NCI-H446 (cell line): ENCODE measurements around the gene DRAXIN.

Experiments used
- DNase-seq, 2 experiments: peaks; one replicate each; lab custom pipeline; 2025; lab: John Stamatoyannopoulos, UW

DRAXIN gene

DNA sequence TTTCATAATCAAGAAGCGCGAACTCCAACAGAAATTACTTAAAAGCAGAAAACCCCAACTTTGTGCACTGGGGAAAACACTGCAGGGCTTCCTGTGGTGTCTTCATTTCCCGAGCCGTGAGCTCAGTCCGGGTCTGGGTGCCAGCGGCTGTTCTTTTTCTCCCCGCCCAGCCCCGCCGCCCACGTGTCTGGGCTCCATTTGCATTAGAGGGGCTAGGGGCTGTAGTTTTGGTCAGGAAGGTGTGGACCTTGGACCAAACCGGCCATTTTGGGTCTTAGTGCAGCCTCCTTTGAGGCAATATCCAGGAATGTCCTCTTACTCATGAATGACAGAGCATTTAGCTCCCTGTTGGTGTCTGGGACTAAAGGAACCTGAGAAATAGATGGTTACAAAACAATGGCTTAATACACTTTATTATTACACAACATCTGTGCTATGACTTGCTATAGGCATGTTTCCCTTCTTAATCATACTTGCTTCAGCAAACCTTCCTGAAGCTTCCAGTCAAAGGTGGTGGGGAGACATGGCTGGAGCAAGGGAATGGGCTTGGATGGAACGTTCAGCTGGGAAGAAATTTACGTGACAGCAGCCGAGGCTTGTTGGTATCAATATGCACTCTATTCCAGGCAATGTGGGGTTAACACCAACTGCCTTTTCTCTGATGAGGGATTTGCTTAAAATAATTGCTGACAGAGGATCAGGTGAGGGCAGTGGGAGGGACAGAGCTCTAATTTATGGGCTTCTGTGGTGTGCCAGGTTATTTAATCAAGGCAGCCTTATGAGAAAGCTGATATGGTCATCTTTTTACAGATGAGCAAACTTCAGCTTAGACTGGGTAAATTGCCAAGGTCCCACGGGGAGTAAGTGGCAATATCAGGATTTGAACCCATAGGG lies 45.5 kb downstream of the DRAXIN start:
- no peak for DNase-seq

DNA sequence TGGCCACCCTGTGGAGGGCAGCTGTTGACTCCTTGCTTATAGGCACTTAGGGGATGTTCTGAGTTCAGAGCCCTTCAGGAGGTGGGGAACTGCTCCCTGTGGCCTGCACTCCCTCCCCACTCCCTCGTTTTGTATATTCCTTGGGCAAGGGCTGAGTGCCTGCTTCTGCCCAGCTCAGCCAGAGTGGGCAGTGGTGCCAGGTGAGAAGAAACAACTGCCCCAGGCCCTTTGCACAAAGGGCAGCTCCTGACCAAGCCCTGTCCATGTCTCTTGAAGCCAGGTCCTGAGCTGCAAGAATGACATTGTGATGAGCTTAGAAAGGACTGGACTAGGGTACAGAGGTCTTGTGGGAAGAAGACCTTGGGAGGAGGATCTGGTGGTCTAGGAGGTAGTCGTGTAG lies 46.6 kb downstream of the DRAXIN start:
- DNase-seq, result no peak

DNA sequence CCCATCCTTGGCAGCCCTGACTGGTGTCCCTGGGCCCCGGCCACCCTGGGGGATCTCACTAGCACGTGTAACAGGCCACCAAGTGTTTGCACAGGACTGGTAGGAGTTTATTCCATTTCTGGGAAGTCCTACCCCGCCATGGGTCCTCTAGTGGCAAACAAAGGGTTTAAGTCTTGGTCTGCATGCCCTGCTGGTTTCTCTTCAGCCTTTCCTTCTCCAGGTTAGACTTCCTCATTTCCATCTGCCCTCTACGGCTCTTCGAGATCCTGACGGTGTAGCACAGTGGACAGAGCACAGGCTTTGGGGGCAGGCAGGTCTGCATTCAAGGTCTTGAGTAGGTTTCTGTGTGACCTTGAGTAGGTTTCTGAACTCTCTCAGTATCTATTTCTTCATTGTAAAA lies 47.3 kb downstream of the DRAXIN start:
- DNase-seq, result no peak

DNA sequence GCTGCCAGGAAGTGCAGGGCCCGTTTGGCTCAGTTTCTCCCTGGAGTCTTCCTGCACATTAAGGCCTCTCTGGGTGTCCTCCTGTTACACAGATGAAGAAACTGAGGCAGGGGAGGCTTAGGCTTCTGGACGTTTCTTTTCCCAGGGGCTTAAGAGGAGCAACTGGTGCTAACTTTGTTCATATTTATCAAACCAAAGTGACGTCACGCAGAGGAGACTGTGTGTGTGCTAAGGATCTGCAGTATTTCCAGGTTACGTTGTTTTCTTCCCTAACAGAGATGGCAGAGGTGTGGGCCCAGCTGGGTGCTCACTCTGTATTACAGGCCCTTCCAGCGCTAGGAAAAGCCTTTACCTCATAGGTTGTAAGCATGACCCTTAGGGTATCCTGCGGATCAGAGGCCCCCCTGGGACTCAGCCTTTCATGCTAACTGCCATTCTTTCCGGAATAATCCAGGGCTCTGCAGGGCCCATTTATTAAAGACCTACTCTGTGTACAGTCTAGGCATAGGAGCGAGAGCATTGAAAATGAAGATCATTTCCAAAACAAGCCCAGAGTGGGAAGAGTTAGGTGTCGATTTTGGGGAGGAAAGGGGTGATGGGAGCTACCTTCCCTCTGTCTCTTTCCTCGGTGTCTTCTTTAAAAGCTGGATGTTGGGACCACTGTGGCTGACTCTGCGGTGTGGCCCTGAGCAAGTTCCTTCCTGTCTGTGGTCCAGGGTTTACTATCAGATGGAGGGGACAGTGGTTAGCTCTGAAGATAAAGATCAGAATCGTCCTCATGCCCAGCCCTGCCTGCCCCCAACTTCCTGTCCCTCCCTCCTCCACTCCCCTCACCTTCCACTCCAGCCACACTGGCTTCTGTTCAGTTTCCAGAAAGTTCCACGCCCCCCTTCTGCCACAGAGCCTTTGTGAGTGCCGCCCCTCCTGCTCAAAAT lies 49.0 kb downstream of the DRAXIN start:
- no peak for DNase-seq

DNA sequence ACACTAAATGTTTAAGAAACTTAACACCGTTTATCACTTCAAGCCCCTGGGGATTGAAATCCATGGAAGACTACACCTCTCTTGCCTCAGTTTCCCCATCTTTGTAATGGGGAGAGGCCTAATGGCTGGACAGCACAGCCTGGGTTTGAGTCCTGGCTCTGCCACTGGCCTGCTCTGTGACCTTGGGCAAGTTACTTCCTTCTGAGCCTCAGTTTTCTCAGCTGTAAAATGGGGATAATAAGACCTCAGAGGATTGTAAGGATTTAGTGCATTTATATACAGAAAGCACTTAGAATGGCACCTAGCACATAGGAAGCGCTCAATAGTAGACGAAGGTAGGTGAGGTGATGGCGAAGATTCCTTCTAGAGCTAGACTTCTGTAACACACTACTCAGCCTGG lies 50.0 kb downstream of the DRAXIN start:
- DNase-seq, result no peak

DNA sequence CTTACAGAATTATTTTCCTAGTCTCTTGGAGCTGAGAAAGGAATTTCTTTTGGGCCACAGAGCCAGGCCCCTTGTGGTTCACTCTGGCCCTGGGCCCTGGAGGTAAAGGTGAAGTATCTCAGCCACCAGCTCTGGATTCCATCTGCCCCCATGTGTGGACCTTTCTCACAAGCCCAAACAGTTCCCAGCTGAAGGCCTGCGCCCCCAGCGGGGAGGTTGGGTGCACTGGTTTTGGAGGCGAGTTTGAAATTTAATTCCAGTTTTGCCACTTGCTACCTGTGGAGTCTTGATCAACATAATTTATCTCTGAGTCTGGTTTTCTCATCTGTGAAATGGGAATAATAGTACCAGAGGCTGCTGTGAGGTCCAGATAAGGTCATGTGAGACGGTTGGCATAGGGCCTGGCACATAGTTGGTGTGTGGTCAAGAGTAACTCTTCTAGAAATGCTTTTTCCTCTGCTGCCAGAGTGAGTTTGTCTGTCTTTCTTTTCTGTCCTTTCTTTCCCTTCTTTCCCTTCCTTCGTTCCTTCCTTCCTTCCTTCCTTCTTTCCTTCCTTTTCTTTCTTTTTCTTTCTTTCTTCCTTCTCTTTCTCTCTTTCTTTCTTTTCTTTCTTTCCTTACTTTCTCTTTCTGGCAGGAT lies 50.5 kb downstream of the DRAXIN start:
- DNase-seq, result no peak

DNA sequence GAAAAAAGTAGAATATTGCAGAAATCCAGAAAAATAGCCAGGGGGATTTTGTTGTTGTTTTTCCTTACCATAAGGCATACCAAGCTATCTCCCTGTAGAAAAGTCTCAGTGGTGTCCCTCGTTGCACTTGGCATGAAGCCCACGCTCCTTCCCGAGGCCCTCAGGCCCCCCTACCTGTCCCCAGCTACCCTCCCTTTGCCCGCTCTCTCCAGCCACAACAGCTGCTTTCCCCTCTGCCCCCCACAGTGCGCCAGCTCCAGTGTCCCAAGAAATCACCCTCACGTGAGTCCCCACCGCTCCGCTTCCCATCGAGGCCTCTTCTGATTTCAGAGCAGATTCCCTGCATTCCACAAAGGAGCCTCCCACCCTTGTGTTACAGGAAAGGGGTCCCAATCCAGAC lies 52.8 kb downstream of the DRAXIN start:
- DNase-seq, result no peak

DNA sequence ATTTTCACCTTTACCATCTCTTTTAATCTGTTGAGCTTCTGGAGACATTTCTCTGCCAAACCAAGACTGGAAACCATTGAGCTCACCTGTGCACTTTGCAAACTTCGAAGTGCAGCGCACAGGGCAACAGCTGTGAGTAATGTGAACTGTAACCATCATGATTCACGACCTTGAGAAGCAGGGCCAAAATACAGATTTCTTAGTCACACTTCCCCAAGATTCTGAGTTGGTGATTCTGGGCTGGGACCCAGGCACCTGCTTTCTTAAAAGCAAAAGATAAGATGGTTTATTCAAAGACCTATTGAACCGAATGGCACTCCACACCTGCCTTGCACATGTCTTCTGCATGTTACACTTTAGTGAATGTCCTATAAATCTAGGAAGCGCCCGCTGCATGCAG lies 54.6 kb downstream of the DRAXIN start:
- DNase-seq, result no peak

DNA sequence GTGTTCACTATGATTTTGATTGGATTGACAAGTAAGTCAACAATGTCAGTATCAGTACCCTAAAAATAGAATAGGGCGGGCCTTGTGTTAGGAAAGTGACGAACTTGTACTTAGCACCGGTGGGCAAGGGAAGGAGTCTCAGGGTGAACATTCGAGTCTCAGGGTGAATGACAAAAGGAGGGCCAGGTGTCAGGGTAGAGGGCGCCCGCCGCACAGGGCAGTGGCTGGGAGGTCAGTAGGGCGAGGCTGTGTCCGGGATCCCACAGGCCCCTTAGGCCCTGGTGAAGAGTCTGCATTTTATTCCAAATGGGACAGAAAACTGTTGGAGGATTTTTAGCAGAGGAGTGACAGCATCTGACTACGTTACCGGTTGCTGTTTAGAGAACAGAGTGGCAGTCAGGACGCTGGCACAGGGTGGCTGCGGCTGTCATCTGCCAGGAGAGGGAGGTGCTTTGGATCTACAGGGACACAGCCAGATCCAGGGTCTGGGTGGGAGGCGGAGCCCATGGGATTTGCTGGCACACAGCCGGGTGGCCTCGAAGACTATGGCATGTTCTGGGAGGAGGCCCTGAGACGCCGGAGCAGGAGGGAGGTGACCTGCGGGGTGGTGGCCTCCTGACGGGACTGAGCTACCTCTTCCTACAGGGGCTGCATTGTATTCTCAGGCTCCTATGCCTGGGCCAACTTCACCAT lies 55.4 kb downstream of the DRAXIN start:
- no peak for DNase-seq

DNA sequence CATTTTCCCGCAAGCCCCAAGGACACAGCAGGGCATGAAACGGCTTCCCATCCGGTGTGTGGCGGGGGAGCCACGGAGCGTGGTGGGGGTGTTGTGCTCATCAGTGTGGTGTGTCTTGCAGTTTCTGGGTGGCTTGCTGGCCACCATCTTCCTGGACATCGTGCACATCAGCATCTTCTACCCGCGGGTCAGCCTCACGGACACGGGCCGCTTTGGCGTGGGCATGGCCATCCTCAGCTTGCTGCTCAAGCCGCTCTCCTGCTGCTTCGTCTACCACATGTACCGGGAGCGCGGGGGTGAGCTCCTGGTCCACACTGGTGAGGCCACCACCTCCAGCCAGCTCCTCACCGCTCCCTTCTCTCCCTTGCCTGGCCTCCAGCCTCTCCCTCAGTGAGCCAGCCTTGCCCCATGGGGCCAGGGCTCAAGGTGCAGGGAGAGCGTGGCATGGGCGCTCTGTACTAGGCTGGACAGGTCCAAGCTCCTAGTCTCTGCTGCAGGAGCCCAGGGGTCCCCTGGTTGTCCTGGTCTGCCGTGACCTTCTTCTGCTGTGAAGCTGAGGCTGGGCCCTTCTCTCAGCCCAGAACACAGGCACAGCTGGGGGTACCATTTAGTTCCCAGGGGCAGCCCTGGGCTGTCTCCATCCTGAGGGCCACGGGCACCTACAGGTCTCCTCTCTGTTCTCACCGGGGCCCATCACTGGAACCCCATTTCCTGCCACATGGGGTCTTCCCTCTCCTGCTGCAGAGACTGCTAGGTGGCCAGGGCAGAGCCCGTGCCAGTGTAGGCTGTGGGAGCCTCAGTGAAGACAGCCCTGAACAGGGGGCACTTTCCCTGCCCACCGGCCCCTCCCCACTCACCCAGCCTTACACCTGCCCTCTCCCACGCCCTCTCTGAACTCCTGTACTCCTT lies 57.0 kb downstream of the DRAXIN start:
- no peak for DNase-seq

DNA sequence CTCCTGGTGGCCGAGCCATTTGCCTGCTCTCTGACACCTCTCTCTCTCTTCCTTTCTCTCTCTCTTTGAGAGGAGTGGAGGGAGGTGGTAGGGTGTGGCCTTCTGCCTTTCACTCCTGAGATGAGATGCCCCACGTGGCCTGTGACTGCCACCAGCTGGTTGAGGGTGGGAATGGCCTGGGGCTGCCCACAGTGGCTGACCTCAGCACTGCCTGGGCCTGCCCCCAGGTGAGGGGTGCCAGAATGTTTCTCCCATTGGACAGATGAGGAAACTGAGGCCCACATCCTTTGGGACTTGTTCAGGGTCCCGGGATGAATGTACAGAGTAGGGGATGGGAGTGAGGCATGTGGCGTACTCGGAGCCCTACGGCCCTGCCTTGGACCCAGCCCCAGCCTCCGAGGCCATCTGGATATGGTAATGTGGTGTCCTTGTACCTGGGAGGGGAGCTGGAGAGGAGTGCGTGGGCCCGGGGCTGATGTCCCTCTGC lies 57.7 kb downstream of the DRAXIN start:
- DNase-seq, result no peak

DNA sequence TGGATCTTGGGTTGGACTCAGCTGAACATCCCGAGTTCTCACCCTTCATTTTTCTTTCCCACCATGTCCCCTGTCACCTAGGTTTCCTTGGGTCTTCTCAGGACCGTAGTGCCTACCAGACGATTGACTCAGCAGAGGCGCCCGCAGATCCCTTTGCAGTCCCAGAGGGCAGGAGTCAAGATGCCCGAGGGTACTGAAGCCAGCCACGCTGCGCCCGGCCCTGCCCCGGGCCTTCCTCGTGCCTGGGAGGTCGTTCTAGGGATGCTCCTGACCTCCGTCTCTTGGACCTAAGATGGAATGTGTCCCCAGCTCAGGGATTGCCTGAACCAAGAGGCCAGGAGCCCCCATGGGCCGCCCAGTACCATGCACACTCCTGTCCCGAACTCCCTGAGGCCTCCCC lies 58.5 kb downstream of the DRAXIN start:
- no peak for DNase-seq

DNA sequence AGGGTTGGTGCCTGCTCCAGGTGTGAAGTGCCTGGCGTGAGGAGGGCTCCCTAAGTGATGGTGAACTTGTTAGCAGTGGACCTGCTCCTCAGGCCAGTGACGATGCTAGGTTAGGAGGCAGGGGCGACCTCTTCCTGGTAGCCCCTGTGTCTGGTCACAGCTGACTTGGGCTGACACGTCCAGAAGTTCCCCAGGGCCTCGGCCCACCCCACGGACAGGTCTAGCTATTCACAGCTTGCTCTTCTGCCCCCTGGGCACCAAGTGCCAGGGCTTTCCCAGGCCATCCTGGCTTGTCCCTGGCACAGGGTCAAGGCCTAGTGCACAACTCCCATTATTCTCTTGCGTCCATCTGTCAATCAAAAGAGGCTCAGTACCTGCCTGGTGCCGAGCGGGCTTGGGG lies 59.6 kb downstream of the DRAXIN start:
- no peak for DNase-seq

DNA sequence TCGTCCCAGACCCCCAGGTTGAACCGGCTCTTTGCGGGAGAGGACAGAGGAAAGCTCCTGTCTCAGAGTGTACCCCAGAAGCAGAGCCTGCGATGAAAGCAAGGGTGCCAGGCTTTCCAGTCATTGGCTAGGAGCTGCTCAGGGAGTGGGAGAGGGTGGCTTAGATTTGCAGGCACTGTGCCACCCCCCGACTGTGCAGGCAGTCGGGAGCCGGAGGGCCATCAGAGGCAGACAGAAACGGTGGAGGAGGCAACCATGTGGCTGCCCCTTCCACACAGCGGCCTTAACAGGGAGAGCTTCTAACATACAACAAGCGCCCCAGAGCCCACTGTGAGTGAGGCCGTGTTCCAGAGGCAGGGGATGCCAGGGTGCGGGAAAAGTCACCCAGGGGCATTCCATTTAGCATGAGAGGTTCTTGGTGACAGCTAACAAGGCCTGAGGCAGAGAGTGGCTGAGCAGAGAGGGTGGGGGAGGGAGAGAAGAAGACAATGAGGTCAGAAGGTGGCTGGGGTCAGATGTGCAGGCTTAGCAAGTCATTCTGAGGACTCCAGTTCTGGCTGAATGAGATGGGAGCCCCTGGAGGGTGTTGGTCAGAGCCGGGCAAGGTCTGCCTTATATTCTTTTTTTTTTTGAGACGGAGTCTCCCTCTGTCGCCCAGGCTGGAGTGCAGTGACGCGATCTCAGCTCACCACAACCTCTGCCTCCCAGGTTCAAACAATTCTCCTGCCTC lies 61.0 kb downstream of the DRAXIN start:
- no peak for DNase-seq

DNA sequence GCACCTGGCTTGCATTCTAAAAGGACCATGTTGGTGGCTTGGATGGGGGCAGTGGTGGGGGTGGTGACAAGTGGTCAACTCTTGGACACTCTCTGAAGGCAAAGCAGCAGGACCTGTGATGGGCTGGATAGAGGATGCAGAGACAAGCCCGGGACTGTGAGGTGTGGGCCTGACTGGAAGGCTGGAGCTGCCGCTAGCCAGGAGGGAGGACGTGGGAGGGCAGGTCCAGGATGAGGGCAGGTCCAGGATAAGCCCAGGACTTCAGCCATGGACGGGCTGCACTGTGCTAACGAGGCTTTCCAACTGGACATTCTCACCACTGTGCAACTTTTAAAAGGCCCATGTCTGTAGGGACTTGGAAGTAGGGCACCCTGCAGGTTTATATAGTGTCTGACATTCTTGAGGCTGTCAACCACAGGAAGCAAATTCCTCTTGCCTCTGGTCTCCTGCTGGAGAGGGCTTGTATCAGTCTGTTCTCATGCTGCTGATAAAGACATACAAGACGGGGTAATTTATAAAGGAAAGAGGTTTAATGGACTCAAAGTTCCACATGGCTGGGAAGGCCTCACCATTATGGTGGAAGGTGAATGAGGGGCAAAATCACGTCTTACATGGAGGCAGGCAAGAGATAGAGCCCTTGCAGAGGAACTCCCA lies 62.2 kb downstream of the DRAXIN start:
- DNase-seq, result no peak

DNA sequence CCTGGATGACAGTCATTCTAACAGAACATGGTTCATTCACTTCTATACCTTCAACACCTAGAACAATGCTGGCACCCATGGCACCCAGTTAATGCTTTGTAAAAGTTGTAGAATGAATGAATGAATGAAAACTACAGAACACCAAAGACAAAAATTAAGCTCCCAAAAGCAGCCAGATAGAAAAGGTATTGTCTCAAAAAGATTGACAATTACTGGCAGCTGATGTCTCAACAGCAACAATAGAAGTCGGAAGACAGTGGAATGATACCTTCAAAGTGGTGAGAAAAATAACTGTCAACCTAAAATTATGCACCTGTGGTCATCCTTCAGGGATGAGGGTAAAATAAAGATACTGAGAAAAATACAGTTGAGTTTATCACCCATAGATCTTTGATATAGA lies 65.5 kb downstream of the DRAXIN start:
- no peak for DNase-seq

DNA sequence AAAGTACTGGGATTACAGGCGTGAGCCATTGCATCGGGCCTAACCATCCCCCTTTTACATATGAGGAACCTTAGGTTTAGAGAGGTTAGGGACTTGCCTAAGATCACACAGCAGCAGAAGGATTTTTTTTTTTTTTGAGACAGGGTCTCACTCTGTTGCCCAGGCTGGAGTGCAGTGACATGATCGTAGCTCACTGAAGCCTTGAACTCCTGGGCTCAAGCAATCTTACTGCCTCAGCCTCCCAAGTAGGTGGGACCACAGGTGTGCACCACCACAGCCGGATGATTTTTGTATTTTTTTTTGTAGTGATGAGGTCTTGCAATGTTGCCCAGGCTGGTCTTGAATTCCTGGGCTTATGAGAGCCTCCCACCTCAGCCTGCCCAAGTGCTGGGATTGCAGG lies 68.3 kb downstream of the DRAXIN start:
- no peak for DNase-seq

DNA sequence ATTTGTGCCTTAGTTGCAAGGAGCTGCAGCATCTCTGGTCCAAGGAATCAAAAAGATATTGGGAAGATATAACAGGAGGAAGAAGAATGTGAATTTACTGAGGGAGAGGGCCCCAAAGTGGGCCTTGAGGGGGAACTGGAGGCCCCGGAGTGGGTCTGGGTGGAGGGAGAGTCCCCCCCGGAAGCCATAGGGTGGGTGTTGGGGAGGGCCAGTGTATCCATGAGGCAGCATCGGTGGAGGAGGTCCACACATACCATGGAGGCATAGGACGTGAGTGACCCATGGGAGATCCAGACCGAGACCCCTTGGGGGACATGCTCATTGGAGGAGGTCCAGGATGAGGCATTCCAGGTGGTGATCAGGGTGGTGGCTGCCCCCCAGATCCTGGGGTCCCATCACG lies 69.8 kb downstream of the DRAXIN start:
- no peak for DNase-seq

DNA sequence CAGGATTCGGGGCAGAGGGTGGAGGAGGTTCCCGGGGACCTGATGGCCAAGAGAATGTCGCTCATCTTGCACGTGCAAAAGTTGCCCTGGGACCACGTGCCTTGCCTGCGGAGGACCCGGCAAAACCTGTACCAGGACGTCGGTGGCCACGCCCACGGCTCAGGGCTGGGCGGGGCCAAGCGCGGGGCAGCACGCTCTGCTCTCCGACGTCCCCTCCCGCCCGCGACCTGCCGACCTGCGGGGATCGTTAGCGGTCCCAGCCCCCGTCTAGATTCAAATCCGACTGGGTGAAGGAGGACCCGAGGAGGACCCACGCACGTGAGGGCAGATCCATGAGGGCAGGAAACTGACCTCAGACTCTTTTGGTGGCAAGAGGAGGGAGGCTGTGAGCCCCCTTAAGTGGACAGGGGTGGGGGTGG lies 70.5 kb downstream of the DRAXIN start, which contains the start of gene C1orf167:
Gene C1orf167, plus strand, starts transcription at position 206 of the 419 bp plus-strand sequence. CDS start 2,208 bp downstream, outside the sequence.
- no peak for DNase-seq
